ENCODE results near the gene UHRF1.
A peak's percentile ranks its signal among the peaks of the same experiment; 100 is the strongest.
"Not testable (repeated sequence)": the region's sequence is repeated elsewhere in the genome, so short reads cannot be mapped to it uniquely, and the experiment has no call there.

Gene UHRF1

DNA sequence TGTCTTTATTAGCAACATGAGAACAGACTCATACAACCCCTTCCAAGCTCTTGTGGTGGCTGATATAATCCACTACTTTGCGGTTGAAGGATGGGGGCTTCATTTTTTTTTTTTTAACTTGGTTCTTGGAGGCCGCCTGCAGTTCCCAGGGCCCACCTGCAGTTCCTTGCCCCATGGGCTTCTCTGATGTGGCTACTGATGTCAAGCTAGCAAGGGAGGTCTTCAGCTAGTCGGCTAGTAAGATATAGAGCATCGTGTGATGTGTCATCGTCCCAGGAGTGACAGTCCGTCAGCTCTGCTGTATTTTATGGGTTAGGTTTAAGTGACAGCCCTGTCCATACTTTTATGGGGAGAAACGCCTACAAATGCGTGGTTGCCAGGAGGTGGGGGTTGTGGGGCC lies 26.1 kb downstream of the UHRF1 start:
- no peak for DNase-seq (ENCODE audit: low spot score)

DNA sequence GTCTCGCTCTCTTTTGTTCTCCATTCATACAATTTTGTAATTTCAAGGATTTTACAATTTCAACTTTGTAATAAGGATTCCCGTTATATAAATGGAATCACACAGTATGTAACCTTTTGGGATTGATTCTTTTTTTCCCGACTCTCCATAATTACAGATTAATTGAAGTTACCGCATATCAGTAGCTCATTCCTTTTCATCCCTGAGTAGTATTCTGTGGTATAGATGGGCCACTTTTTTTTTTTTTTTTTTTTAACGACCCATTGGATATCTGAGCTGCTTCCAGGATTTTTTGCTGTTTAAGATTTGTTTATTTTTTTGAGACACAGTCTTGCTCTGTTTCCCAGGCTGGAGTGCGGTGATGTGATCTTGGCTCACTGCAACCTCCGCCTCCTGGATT lies 27.8 kb downstream of the UHRF1 start:
- DNase-seq (ENCODE audit: low spot score), result no peak

DNA sequence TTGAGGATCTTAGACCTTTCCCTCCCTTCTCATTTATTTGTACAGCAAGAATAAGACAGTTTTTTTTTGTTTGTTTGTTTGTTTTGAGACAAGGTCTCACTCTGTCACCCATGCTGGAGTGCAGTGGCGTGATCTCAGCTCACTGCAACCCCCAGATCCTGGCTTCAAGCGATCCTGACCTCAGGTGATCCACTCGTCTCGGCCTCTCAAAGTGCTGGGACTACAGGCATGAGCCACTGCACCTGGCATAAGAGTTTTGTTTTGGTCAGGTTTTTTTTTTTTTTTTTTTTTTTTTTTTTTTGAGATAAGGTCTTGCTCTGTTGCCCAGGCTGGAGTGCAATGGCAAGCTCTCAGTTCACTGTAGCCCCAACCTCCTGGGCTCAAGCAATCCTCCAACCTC lies 29.2 kb downstream of the UHRF1 start:
- DNase-seq (ENCODE audit: low spot score), result not testable (repeated sequence)

DNA sequence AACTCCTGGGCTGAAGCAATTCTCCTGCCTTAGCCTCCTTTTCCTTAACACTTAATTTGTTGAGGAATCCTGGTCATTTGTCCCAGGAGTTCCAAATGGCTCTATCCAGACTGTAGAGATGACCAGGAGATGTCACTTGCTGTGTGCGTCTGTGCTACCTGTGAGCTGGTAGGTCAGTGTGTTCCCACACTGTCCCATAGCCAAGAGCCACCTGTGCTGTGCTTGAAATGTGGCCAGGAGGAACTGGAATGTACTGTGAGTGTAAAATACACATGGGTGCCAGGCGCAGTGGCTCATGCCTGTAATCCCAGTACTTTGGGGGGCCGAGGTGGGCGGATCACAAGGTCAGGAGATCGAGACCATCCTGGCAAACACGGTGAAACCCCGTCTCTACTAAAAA lies 30.2 kb downstream of the UHRF1 start:
- no peak for DNase-seq (ENCODE audit: low spot score)

DNA sequence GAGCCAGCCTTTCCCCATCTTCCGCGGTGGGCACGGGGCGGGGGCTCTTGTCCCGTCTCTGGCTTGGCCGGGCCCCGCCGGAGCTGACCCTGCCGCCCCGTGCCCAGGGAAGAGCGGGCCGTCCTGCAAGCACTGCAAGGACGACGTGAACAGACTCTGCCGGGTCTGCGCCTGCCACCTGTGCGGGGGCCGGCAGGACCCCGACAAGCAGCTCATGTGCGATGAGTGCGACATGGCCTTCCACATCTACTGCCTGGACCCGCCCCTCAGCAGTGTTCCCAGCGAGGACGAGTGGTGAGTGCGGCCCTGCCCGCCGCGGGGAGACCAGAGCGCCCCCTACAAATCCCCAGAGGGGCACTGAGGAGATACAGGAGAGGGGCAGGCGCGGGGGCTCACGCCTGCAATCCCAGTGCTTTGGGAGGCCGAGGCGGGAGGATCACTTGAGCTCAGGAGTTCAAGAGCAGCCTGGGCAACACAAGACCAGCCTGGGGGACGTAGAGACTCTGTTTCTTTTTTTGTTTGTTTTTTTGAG lies 32.4 kb downstream of the UHRF1 start:
- not testable (repeated sequence) for DNase-seq (ENCODE audit: low spot score)

DNA sequence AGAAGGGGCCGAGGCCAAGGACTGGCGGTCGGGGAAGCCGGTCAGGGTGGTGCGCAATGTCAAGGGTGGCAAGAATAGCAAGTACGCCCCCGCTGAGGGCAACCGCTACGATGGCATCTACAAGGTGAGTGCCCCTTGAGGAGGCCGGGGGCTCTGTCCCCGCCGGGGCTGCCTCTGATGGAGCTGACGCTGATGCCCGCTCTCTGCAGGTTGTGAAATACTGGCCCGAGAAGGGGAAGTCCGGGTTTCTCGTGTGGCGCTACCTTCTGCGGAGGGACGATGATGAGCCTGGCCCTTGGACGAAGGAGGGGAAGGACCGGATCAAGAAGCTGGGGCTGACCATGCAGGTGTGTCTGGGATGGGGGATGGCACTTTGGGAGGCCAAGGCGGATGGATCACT lies 41.3 kb downstream of the UHRF1 start:
- not testable (repeated sequence) for DNase-seq (ENCODE audit: low spot score)

DNA sequence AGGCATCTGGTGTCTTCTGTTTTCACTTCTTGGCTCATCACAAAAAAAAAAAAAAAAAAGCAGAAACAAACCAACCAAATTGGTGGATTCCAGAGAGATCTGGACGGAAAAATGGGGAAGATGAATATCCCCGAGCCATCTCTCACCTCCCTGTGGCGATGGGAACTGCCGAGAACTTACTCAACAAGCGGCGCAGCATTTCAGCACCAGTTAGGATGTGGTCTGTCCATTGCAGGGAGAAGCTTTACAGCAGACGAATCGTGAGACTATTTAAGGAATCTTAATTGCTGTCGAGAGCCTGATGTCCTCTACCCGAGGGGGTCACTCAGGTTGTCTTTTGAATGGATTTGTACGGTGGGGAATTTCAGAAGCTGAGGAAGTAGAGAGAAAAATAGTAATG lies 42.4 kb downstream of the UHRF1 start:
- DNase-seq (ENCODE audit: low spot score), result no peak

DNA sequence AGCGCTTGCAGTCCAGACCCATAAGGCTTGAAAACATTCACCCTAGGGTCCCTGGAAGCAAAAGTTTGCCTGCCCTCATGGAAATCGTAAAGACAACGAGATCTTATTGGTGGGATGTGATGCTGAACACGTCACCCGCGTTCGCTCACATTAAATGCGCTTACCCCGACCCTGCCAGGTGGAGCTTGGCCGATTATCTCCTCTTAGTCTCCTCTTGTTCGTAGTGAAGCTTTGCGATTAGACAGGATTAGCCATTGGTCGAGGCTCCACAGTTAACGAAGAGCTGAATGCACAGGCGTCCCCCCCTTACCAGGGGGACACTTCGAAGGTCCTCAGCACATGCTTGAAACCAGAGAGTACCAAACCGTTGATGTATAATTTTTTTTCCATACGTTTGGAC lies 43.6 kb downstream of the UHRF1 start:
- DNase-seq (ENCODE audit: low spot score), result no peak

DNA sequence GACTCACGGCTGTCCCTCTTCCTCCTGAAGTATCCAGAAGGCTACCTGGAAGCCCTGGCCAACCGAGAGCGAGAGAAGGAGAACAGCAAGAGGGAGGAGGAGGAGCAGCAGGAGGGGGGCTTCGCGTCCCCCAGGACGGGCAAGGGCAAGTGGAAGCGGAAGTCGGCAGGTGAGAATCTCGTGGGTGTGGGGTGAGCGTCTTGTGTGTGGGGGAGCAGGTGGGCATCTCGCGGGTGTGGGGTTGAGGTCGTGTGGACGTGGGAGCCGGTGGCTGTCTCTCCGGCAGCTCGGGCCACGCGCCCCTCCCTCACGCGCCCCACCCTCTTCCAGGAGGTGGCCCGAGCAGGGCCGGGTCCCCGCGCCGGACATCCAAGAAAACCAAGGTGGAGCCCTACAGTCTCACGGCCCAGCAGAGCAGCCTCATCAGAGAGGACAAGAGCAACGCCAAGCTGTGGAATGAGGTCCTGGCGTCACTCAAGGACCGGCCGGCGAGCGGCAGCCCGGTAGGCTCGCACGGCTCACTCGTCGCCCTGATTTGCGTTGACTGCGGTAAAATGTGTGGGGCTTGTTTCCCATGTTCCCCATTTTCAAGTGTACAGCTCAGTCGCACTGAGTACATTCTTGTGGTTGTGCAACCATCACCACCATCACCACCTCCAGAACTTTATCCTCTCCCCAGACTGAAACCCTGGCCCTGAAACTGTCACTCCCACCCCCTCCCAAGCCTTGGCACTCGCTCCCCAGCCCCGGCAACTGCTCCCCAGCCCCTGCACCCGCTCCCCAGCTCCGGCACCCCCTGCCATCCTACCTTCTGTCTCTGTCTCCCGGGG lies 45.2 kb downstream of the UHRF1 start:
- not testable (repeated sequence) for DNase-seq (ENCODE audit: low spot score)

DNA sequence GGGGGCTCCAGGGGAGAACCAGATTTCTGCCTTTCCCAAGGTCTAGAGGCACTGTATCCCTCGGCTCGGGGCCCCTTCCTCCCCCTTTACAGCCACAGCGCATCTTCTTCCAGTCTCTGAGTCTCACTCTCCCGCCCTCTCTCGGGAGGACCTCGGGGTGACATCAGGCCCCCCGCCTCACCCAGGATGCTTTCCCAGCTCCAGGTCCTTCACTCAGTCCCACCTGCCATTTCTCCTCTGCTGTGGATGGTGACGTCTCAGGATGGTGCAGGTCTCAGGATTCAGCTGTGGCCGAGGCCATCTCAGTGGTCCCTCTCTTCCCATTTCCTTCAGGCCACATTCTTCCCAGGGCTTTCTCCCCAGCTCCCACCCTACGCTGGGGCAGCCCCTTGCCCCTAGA lies 46.0 kb downstream of the UHRF1 start:
- no peak for DNase-seq (ENCODE audit: low spot score)

DNA sequence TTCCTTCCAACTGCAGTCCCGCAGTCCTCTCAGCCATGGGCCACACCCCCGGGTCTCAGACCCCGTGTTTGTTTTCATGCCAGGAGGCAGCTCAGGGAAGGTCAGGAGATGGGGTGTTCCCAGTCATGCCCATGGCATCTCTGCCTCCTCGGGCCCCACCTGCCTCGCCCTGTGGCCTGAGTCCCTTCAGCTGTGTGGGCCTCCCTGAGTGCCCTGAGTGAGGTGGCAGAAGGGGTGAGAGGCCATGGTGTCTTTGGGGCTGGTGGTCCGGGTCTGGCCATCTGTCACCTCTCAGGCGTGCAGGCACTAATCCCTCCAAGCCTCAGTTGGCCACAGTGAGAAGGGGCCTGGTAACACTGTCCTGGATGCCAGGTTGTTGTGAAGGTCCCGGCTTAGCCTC lies 48.7 kb downstream of the UHRF1 start:
- no peak for DNase-seq (ENCODE audit: low spot score)

DNA sequence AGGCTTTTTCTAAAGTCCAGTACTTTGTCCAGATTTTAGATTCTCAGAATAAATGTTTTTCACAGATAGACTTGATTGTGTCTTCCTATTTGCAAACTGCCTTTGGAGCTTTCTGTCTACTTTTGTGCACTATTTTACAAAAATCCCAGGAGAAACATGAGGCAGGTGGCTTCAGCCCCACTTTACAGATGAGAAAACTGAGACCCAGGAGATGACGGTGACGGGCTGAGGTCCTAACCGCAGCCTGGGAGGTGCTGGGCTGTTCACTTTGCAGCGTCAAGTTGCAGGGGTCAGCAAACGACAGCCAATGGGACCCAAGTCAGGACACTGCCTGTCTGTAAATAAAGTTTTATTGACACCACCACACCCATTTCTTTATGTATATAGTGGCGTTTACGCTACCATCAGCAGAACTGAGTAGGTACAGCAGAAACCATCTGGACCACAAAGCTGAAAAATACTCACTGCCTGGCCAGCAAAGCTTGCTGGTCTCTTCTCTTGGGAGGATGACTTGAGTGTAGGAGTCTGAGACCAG lies 52.9 kb downstream of the UHRF1 start:
- DNase-seq (ENCODE audit: low spot score), result no peak

DNA sequence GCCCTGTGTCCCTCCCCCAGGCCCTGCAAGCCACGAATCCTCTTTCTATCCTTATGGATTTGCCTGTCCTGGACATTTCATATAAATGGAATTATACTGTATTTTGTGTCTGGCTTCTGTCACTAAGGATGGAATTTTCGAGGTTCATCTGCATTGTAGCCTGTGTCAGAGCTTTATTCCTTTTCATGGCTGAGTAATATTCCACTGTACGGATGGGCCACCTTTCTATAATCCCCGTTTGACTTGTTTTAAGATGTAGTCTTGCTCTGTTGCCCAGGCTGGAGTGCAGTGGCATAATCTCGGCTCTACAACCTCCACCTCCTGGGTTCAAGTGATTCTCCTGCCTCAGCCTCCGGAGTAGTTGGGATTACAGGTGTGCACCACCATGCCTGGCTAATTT lies 55.8 kb downstream of the UHRF1 start:
- DNase-seq (ENCODE audit: low spot score), result no peak

DNA sequence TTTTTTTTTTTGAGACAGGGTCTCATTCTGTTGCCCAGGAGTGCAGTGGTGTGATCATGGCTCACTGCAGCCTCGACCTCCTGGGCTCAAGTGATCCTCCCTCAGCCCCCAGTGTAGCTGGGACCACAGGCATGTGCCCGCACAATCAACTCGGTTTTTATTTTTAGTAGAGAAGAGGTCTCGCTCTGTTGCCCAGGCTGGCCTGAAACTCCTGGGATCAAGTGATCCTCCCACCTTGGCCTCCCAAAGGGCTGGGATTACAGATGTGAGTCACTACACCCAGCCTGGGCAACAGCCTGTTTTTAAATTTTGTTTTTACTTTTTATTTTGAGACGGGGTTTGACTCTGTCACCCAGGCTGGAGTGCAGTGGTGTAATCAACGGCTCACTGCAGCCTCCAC lies 57.3 kb downstream of the UHRF1 start:
- DNase-seq (ENCODE audit: low spot score), result no peak

DNA sequence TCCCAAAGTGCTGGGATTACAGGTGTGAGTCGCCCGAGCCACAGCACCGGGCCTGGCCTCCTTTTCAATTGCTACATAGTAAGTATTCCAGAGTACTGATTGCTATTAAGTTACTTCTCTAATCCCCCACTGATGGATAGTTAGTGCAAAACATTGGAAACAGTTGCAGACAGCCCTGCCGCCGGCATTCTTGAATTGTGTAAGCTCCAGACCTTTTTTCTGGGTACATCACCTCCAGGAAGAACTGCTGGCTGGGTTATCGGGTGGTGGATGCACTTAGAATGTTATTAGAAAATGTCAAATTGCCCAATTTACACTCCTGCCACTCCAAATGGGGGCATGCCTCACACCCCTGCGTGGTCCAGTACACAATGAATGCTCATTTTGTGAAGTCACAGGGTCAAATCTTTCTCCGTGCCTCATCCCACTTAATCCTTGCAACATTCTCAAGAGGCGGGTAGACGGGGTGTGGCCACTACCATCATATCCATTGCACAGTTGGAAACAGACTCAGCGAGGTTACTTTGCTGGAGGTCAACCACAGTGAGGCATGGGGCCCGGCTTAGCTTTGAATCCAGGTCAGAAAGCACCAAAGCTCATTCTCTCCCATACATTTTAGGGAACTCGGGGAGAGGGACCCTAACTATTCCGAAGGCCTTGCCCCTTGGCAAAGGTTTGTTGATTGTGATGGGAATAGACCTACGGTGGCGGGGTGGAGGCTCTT lies 58.6 kb downstream of the UHRF1 start:
- DNase-seq (ENCODE audit: low spot score), result no peak

DNA sequence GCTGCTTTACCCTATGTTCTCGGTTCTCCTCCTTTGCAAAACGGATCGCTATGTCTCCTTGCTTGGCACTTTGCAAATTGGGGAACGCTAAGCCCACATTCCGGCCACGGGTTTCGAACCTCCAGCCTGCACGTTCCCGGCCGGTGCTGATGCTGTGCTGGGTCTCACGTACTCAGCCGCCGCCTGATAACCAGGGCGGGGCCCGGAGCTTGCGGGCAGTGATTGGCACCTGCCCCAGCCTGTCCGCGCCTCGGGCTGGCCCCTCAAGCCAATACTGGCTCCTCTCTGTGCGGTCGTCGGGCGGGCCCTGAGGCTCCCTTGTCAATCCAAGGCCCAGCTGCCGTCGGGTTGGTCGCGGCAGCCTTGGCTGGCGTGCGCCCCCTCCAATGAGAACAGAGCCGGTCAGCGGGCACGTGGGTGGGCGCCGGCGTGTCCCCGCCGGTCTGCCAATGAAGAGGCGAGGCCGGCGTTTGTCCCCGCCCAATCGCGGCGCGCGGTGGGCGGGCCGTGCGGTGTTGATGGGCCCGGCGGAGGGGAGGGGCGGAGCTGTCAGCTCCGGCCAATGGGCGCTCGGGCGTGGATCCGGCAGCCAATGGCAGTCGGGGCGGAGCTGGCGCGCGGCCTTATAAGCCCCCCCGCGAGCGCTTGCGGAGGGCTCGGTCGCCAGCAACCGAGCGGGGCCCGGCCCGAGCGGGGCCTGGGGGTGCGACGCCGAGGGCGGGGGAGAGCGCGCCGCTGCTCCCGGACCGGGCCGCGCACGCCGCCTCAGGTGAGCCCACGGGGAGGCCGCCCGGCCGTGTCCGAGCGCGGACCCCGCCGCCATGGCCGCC lies 59.4 kb downstream of the UHRF1 start, which contains the start of gene KDM4B:
Gene KDM4B (plus strand): TSS at position 652 of the 830 bp plus-strand sequence. CDS start 63,778 bp downstream, outside the sequence.
- DNase-seq (ENCODE audit: low spot score), result peak; percentile 99

DNA sequence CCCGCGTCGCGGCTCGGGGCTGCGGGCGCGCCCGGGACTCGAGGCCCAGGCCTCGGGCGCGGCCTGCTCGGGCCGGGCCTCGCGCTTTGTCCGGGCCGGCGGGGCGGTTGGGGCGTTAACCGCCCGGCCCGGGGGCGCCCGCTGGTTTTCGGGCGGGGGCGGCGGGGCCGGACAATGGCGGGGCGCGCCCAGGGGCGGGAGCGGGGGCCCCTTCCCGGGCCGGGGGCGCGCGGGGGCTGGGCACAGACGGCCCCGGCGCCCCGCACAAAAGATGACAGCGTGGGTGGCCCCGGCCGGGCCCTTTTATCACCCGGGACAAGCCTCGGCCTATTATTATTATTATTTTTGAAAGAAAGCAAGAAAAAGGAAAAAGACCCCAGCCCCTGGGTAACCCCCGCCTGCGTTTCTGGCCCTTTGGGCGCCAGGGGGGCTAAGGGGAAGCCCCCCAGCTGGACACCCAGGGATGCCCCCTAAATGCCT lies 60.0 kb downstream of the UHRF1 start:
- no peak for DNase-seq (ENCODE audit: low spot score)

DNA sequence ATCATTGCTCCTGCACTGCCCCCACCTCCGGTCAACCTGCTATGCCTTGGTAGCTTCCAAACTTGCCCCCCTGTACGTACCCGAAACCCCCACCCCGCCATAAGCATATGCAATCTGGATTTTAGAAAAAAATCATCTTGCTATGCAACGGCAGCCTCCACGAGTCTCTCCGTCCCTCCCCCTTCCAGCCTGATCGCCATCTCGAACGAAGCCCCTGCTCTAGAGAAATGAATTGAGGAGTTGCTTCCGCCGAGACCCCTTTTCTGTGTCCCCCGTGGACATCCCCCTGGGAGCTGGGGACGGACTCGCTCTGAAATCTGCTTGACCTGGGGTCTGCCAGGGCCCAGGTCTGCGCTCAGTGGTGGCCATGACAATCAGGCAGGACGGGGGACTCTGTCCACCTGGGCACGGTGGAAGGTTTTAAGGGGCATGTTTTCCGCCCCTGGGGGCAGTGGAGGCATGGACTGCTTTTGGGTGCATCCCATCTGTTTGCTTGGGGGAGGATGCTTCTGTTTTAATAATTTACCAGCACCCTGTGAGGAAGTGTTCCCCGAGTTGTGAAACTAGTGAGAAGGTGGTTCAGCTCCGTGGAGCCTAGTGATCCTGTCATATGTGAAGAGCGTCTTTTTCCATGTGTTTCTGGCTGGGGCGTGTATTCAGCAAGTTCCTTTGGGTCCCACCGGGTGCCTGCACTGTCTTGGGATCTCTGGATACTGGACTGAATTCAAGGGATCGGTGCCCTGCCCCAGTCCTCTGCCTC lies 60.7 kb downstream of the UHRF1 start:
- DNase-seq (ENCODE audit: low spot score), result peak; percentile 38

DNA sequence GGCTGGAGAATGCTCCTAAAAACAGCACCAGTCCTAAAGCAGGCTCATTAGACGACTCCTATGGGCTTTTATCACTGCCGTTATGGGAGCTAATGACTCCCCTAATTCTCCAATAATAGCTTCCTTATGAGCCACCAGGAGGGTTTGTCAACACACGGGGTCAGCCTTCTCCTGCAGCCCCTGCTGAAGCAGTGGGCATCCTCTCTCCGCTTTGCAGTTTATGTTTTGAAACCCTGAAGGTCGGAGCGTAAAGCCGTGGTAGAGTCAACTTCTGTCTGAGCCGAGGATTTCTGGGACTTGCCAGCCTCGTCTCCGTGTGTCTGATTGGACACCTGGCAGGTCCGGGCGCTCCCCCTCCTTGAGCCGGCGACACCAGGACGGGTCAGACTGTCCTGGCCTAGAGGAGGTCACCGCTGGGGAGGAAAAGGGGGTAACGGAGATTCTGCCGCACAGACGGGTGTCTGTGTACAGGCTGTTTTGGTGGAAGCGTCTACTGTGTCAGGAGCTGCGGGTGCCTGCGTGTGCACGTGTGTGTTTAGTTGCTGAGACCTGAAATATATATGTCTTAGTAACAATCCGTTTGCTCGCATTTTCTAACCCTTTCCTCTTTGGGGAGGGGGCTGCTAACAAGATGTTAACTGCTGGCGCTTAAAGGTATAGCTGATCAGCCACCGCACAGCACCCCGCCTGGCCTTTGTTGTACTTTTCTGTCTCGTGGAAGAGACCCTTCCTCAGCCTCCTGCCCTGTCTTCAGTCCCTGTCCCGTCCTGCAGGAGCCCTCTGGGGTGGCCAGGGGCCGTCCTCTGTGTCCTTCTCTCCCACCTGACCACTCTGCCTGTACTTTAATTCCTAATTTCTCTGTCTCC lies 61.5 kb downstream of the UHRF1 start:
- DNase-seq (ENCODE audit: low spot score), result no peak

DNA sequence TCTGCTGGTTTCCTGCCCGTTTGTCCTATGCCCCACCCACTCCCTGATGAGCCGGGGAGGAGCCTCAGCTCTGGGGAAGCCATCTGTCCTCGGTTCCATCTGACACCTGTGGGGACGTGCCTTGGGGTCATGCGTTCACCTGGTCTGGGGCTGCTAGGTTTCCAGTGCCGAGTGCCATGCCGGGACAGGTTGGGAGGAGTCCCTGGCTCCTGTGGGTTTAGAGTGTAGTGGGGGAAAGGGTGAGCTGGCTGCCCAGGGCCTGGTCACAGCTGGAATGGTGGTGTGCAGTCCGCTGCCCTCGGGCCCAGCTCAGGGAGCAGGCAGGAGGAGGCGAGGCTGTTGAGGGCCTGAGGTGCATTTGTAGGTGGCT lies 62.1 kb downstream of the UHRF1 start:
- DNase-seq (ENCODE audit: low spot score), result no peak

All from RKO (cell line).